GM21576 (cell line): ENCODE data around the gene CDC42EP4.

ENCODE experiments used
- ATAC-seq: cut with Tn5 transposase; IDR thresholded peaks from one replicate; pipeline ENCODE4 v1.9.1; 2021; ENCODE audit warnings: mild to moderate bottlenecking, moderate library complexity; ENCODE audit not compliant: unreplicated experiment

CDC42EP4 gene

GRCh38 chr17:73311781-73312641 is at the start of gene CDC42EP4:
Gene CDC42EP4, minus strand, starts transcription at chr17:73312001. Its CDS starts 25,501 bp downstream, at chr17:73286500.
- ATAC-seq: peak; percentile 79

- ATAC-seq: no peak
Observed at GRCh38 chr17:73360961-73361761, 49.4 kb upstream of the CDC42EP4 start.

GRCh38 chr17:73359987-73360410 is 48.2 kb upstream of the CDC42EP4 start:
- no peak for ATAC-seq

DNA sequence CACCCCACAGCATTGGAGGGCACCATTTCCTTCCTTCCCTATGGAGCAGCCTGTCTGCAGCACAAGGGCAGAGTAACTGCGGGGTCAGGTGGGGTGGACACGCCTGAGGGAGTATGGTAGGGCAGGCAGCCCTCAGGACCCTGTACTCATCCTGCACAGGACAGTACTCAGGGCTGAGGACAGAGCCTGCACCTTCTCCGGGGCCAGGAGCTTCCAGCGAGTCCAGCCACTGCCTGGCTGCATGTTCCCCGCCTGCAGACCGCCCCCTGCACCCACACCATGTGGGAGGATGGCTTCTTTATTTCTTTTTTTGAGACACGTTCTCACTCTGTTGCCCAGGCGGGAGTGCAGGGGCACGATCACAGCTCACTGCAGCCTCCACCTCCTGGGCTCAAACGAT is 47.6 kb upstream of the CDC42EP4 start:
- ATAC-seq: no peak

- no peak for ATAC-seq
Observed at GRCh38 chr17:73358668-73359067, 46.9 kb upstream of the CDC42EP4 start.

GRCh38 chr17:73357981-73358380 is 46.2 kb upstream of the CDC42EP4 start:
- no peak for ATAC-seq

- ATAC-seq: no peak
Observed at GRCh38 chr17:73357318-73357717, 45.5 kb upstream of the CDC42EP4 start.

DNA sequence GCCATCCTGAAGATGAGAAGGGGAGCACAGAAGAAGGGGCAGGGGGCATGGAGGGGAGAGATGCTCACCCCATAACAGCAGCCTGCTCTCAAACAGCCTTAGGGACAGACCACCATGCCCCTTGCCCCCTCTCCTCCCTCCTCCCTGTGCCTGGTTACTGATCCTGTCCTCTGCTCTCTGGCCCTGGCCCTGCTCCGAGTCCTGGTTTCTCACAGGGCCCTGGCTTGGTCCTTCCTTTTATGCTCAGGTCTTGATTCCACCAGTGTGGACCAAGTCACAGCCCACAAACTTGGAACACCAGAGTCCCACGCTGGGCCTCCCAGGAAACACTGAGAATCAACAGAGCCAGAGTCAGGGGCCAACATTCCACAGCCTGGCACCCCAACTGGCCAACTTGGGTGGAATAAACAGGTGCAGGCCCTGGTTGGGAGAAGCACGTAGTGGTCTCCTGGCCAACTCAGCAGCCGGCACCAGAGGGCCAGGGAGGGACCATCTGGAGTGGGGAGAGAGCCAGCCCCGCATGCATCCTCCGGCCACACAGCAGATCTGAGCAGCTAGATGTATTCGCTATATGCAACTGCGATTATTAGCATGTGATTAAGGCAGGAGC is 44.9 kb upstream of the CDC42EP4 start:
- no peak for ATAC-seq

- no peak for ATAC-seq
Observed at GRCh38 chr17:73354423-73355284, 42.9 kb upstream of the CDC42EP4 start.

DNA sequence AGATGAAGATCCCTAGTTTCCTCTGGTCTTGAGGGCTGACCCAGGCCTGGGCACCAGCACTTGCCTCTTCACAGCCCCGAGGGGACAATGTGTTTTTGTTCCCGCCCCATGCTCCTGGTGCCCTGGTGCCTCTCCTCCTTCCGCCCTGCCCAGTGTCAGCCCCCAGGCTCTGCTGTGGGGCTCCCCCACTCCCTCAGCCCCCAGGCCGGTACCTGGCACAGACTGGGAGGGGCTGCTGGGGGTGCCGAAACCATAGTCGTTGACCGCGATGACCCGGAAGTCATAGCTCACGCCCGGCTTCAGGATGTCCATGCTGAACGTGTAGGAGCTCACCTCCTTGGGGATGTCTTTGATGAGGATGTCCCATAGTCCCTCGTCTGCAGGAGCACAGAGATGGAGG is 40.5 kb upstream of the CDC42EP4 start:
- no peak for ATAC-seq

GRCh38 chr17:73351764-73352163 is 40.0 kb upstream of the CDC42EP4 start:
- ATAC-seq: no peak

DNA sequence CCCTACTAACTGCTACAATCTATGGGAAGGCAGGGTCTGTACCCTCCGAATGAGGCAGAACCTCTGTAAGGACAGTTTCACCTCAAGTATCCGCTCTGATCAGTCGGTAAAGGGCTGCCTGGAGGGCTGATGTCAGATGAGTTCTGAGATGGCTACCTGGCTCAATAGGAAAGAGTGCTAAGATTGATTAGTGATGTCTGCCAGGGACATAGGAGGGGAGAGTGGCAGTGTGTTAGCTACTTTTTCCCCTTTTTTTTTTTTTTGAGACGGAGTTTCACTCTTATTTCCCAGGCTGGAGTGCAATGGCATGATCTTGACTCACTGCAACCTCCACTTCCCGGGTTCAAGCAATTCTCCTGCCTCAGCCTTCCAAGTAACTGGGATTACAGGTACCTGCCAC is 39.1 kb upstream of the CDC42EP4 start:
- no peak for ATAC-seq

- ATAC-seq: no peak
Observed at GRCh38 chr17:73349647-73350046, 37.8 kb upstream of the CDC42EP4 start.

- no peak for ATAC-seq
Observed at GRCh38 chr17:73349138-73349537, 37.3 kb upstream of the CDC42EP4 start.

GRCh38 chr17:73348829-73349095 is 37.0 kb upstream of the CDC42EP4 start:
- no peak for ATAC-seq

GRCh38 chr17:73348018-73348828 is 36.4 kb upstream of the CDC42EP4 start:
- no peak for ATAC-seq

GRCh38 chr17:73347351-73347750 is 35.5 kb upstream of the CDC42EP4 start:
- ATAC-seq: no peak

DNA sequence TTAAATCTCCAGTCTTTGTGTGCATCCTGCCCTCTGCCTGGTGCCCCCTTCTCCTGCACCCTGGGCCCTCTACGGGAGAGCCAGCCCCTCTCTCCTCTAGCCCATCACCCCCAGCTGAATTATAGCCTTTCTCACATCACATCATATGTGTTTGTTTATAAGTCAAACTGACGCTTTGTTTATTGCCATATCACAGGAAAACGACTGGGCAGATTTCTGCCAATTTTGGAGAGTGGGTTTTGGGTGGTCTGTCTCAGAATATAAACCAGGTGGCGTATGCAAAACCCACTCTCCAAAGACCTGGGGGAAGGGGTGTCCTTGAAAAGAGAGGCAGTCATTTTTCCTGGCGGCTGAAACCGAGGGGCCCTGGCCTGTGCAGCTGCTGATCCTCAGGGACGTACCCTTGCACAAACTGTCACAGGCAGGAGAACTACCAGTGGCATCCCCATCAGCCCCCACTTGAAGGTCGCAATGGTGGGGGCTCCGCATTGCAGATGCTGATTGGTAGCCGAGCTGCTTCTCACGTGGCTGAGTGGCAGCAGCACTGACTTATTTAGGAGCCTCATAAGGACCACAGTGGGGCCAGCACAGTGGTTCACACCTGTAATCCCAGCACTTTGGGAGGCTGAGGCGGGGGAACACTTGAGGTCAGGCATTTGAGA is 34.8 kb upstream of the CDC42EP4 start:
- no peak for ATAC-seq

GRCh38 chr17:73343739-73344454 is 32.1 kb upstream of the CDC42EP4 start:
- ATAC-seq: no peak
